Measurements from ENCODE around the gene FZD7. TPM values are rescaled to one million over a fixed set of nuclear protein-coding genes. Genes with fewer than 3 reads are reported as not detected.
A peak's percentile ranks its signal among the peaks of the same experiment; 100 is the strongest.

Gene FZD7
- 35.2 TPM for total RNA-seq
- long read RNA-seq, transcript FZD7-201 (1 exons, 3,859 nt), result major isoform, 155 of 156 reads
- long read RNA-seq, partial matches to known transcripts, result 0 of 156 reads
- long read RNA-seq, other reads (novel, unspliced or antisense), result 1 of 156 reads

GRCh38 chr2:202033317-202034248, at the start of gene FZD7:
FZD7 (plus strand) TSS chr2:202033855; CDS start chr2:202034648, 793 bp downstream.
- Histone ChIP-seq H3K4me3 (peak within 1 kb of the TSS; percentile 87), H3K27ac (replicated peaks) (peak within 1 kb of the TSS; percentile 98), H3K27me3 (ENCODE audit: low read depth) (peaks cover 49% of the 10 kb centered on the region), H3K9me3 (replicated peaks) (no peaks in the 10 kb centered on the region), H3K4me1 (peaks cover 63% of the 10 kb centered on the region), H3K36me3 (no peaks in the 10 kb centered on the region)
- TF ChIP-seq CTCF (IDR thresholded peaks at IDR 0.05; ENCODE audit: borderline replicate concordance), result peak; percentile 24
- DNase-seq, result peak; percentile 94
- intact Hi-C loops (cut with micrococcal nuclease), result no loop called here

- DNase-seq, result no peak
These were observed 49.3 kb upstream of the FZD7 start for GRCh38 chr2:201984333-201984732.

GRCh38 chr2:201984800-201985525, 48.7 kb upstream of the FZD7 start:
- intact Hi-C loops (cut with micrococcal nuclease), result no loop called here
- no peaks in the 10 kb centered on the region for H3K36me3 ChIP-seq
- H3K4me1 ChIP-seq, result no peaks in the 10 kb centered on the region
- no peaks in the 10 kb centered on the region for H3K9me3 ChIP-seq (replicated peaks)
- no peak overlapping the region for H3K27ac ChIP-seq (replicated peaks)
- TF ChIP-seq CTCF (IDR thresholded peaks at IDR 0.05; ENCODE audit: borderline replicate concordance), result no peak
- no peak overlapping the region for H3K4me3 ChIP-seq
- no peaks in the 10 kb centered on the region for H3K27me3 ChIP-seq (ENCODE audit: low read depth)
- no peak for DNase-seq

More at GRCh38 chr2:201984333-201984732, 49.3 kb upstream of the FZD7 start:
- Histone ChIP-seq H3K9me3 (replicated peaks) (no peaks in the 10 kb centered on the region), H3K27me3 (ENCODE audit: low read depth) (peaks cover 4% of the 10 kb centered on the region), H3K4me1 (no peaks in the 10 kb centered on the region), H3K27ac (replicated peaks) (no peak overlapping the region), H3K36me3 (no peaks in the 10 kb centered on the region), H3K4me3 (no peak overlapping the region)
- TF ChIP-seq CTCF (IDR thresholded peaks at IDR 0.05; ENCODE audit: borderline replicate concordance), result no peak
- intact Hi-C loops (cut with micrococcal nuclease), result no loop called here

GRCh38 chr2:201985728-201986462, 47.8 kb upstream of the FZD7 start:
- intact Hi-C loops (cut with micrococcal nuclease), result no loop called here
- no peaks in the 10 kb centered on the region for H3K9me3 ChIP-seq (replicated peaks)
- no peaks in the 10 kb centered on the region for H3K27me3 ChIP-seq (ENCODE audit: low read depth)
- H3K4me3 ChIP-seq, result no peak overlapping the region
- no peak for DNase-seq
- no peaks in the 10 kb centered on the region for H3K4me1 ChIP-seq
- no peak for TF ChIP-seq CTCF (IDR thresholded peaks at IDR 0.05; ENCODE audit: borderline replicate concordance)
- no peak overlapping the region for H3K27ac ChIP-seq (replicated peaks)
- H3K36me3 ChIP-seq, result no peaks in the 10 kb centered on the region

- no peak for TF ChIP-seq CTCF (IDR thresholded peaks at IDR 0.05; ENCODE audit: borderline replicate concordance)
- H3K9me3 ChIP-seq (replicated peaks), result no peaks in the 10 kb centered on the region
- DNase-seq, result no peak
- H3K4me1 ChIP-seq, result no peaks in the 10 kb centered on the region
- no peak overlapping the region for H3K27ac ChIP-seq (replicated peaks)
- H3K36me3 ChIP-seq, result no peaks in the 10 kb centered on the region
- intact Hi-C loops (cut with micrococcal nuclease), result no loop called here
- H3K4me3 ChIP-seq, result no peak overlapping the region
- no peaks in the 10 kb centered on the region for H3K27me3 ChIP-seq (ENCODE audit: low read depth)
These were observed 47.3 kb upstream of the FZD7 start for GRCh38 chr2:201986463-201986735.
